ENCODE measurements around the gene BACH2.
"Not testable (repeated sequence)": the region's sequence is repeated elsewhere in the genome, so short reads cannot be mapped to it uniquely, and the experiment has no call there.

Gene BACH2

GRCh38 chr6:90127595-90127994 lies 169.0 kb downstream of the BACH2 start:
- DNase-seq (ENCODE audit: low read depth in 2 of 2): no peak

GRCh38 chr6:90126839-90127238 lies 169.8 kb downstream of the BACH2 start:
- DNase-seq (ENCODE audit: low read depth in 2 of 2): no peak

DNA sequence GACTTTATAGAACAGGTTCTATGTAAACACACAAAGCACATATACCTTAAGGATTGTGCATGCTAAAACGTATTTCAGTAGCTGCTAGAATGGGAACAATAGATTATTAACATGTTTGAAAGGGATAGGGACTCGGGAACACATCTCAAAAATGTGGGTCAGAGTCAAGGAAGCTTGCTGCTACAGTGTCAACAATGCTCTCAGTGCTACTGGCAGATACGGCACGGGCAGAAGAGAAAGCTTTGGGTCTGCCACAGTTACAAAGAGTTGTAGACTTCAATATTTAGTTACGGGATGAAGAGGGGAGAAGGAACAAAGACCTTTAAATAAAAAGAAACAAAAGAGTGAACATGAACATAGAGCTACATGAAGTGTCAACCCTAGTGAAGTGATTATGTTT lies 170.5 kb downstream of the BACH2 start:
- no peak for DNase-seq (ENCODE audit: low read depth in 2 of 2)

- DNase-seq (ENCODE audit: low read depth in 2 of 2): no peak
Observed at GRCh38 chr6:90124874-90125510, 171.7 kb downstream of the BACH2 start.

DNA sequence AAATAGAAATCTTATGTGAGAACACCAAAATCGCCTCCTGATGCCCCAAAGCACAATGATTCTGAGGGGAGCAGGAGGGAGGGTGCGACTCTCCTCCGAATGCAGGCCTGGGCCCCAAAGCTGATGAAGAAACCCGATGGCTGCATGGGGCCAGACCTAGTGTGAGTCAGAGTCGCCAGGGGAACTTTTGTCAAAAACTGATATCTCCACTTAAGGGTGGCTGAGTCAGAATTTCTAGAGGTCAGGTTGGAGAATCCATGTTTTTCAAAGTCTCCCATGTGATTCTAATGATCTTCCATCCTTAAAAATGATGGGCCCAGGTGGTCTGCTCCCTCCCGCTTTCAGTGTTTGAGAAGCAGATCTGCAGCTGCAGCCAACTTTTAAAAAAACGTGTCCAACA lies 172.8 kb downstream of the BACH2 start:
- peak in 1 of 2 donors; percentile 34 for DNase-seq (ENCODE audit: low read depth in 2 of 2)

- DNase-seq (ENCODE audit: low read depth in 2 of 2): peak in 1 of 2 donors; percentile 40
Observed at GRCh38 chr6:90121982-90122381, 174.7 kb downstream of the BACH2 start.

DNA sequence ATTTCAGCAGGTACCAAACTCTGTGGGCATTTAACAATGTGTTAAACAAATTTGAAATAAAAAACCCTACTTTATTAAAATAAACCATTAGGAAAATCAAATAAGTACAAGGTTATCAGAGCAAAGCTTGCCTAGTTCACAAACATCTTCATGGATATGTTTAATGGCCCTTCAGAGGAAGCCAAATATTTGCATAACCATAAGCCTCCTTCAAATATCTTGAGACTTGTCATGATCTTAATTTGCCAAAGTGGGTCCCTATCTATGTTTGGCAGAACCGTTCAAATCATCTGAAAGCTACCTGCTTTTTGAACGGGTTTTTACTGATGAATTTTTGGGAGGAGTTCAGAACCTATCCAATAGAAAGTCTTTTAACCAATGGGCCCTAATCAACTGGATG lies 176.3 kb downstream of the BACH2 start:
- DNase-seq (ENCODE audit: low read depth in 2 of 2): no peak

DNA sequence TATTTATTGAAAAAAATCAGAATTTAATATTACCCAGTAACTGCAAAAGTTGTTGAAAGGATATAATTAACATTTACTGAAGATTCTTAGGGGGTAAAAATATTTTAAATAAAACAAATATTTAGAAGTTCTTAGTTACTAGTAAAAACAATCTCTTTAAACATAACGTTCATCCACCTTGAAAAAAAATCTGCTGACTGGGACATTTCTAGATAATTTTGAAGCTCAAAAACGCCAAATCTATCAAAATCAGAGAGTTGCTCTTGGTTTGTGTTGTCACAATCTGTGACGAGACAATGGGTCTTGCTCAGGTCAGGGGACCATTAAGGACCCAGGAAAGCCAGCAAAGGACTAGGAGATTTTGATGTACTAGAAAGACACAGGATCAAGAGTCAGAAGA lies 177.0 kb downstream of the BACH2 start:
- DNase-seq (ENCODE audit: low read depth in 2 of 2): no peak

- no peak for DNase-seq (ENCODE audit: low read depth in 2 of 2)
Observed at GRCh38 chr6:90118581-90118980, 178.1 kb downstream of the BACH2 start.

- no peak for DNase-seq (ENCODE audit: low read depth in 2 of 2)
Observed at GRCh38 chr6:90118069-90118468, 178.6 kb downstream of the BACH2 start.

GRCh38 chr6:90116126-90116525 lies 180.5 kb downstream of the BACH2 start:
- not testable (repeated sequence) for DNase-seq (ENCODE audit: low read depth in 2 of 2)

- DNase-seq (ENCODE audit: low read depth in 2 of 2): no peak
Observed at GRCh38 chr6:90113389-90113788, 183.3 kb downstream of the BACH2 start.

DNA sequence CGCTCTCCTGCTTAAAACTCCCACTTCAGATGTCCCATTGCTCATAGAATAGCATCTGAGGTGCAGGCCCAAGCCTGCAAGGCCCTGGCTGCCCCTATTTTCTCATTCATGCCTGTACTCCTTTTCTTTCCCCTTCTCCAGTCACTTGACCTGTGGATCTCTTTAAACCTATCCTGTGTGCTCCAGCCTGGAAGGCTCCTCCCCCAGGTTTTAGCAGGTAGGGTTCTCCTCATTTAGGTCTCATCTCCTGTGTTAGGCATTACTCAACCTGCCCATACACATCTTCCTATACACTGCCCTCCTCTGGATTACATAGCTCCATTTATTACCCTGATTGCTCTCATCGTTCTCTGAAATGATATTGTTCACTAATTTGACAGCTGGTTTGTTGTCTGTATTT lies 185.3 kb downstream of the BACH2 start:
- no peak for DNase-seq (ENCODE audit: low read depth in 2 of 2)

GRCh38 chr6:90110971-90111370 lies 185.7 kb downstream of the BACH2 start:
- DNase-seq (ENCODE audit: low read depth in 2 of 2): peak; percentile 66 to 72

DNA sequence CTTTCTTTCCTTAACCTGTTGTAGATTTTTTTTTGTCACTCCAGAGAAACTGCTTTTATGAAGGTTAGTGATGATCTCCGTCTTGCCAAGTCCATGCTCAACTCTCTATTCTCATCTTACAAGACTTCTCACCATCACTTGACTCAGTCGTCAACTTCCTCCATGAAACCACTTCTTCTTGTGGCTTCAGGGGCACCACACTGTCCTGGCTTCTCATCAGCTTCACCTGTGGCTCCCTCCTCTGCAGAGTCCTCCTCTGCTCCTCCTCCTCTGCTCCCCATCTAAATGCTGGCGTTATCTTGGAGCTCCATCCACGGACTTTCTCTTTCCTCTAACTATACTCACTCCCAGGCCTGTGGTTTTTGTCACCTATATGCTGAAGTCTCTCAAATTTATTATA lies 187.5 kb downstream of the BACH2 start:
- DNase-seq (ENCODE audit: low read depth in 2 of 2): peak in 1 of 2 donors; percentile 32

DNA sequence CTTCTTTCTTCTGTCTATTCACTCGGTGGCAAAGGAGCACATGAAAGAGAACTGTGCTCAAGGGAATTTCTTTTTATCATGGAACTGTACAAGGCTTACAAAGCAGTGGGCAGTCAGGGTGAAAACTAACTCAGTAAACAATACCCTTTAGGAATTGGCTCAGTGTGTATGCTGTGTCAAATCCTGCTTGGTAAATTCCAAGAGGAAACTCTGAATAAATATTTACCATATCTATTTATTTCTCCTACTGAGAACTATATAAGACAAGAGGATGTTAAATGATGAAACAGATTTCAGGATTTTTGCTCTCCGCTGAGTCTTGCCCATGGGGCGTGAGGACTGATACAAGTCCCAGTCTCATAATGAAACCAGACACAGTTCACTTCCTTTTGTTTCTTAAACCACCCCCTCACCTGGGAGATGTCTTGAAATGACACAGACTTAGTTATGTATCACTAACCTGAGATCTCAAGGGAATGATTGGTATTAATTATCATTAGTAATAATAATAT lies 188.8 kb downstream of the BACH2 start:
- DNase-seq (ENCODE audit: low read depth in 2 of 2): no peak

- no peak for DNase-seq (ENCODE audit: low read depth in 2 of 2)
Observed at GRCh38 chr6:90107371-90107770, 189.3 kb downstream of the BACH2 start.

DNA sequence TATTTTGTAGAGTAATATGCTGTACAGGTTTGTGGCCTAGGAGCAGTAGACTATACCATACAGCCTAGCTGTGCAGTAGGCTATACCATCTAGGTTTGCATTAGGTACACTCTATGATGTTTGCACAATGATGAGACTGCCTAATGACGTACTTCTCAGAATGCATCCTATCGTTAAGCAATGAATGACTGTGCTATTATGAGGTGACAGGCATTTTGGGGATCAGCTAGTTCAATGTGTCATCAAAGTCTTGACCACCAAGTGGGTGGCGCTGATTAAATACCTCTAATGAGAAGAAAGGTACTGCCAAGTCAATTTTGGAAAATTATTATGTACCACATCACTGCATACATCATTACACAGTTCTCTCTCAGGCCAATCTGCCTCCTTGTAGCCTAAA lies 190.2 kb downstream of the BACH2 start:
- no peak for DNase-seq (ENCODE audit: low read depth in 2 of 2)

- DNase-seq (ENCODE audit: low read depth in 2 of 2): no peak
Observed at GRCh38 chr6:90105506-90106170, 191.0 kb downstream of the BACH2 start.

GRCh38 chr6:90103056-90103800 lies 193.4 kb downstream of the BACH2 start:
- peak in 1 of 2 donors; percentile 37 for DNase-seq (ENCODE audit: low read depth in 2 of 2)

DNA sequence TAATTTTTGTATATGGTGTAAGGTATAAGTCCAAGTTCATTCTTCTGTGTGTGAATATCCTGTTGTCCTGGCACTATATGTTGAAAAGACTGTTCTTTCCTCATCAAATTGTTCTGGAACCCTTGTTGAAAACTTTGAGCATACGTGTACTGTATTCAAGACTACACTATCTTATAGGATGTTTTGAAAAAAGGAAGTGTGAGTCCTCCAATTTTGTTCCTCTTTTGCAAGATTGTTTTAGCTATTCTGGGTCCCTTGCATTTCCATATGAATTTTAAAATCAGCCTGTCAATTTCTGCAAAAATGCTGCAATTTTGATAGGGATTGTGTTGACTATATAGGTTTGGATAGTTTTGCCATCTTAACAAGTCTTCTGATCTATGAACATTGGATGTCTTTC lies 195.2 kb downstream of the BACH2 start:
- no peak for DNase-seq (ENCODE audit: low read depth in 2 of 2)

GRCh38 chr6:90100059-90100665 lies 196.5 kb downstream of the BACH2 start:
- DNase-seq (ENCODE audit: low read depth in 2 of 2): no peak
